Measurements from ENCODE around the gene CALD1. TPM values are rescaled to one million over a fixed set of nuclear protein-coding genes. Genes with fewer than 3 reads are reported as not detected.

The CALD1 gene
- total RNA-seq, 2 donors from 2014 or later: 10.8 to 20.0 TPM

- ATAC-seq (replicated peaks in 1 of 2): no peak
- DNase-seq: no peak
- Mint-ChIP-seq H3K27ac (no peak overlapping the region), H3K36me3 (ENCODE audit: insufficient read depth in 2 of 2) (no peaks in the 10 kb centered on the region), H3K9me3 (no peaks in the 10 kb centered on the region), H3K27me3 (ENCODE audit: low read depth) (no peaks in the 10 kb centered on the region), H3K4me3 (no peak overlapping the region), H3K4me1 (ENCODE audit: low read depth) (peaks cover 5% of the 10 kb centered on the region)
Observed at GRCh38 chr7:134770676-134771075, 8.8 kb upstream of the CALD1 start.

GRCh38 chr7:134771111-134771510 is 8.3 kb upstream of the CALD1 start:
- ATAC-seq (replicated peaks in 1 of 2) (no peak), DNase-seq (no peak)
- H3K36me3 Mint-ChIP-seq (ENCODE audit: insufficient read depth in 2 of 2): no peaks in the 10 kb centered on the region
- H3K27me3 Mint-ChIP-seq (ENCODE audit: low read depth): no peaks in the 10 kb centered on the region
- no peaks in the 10 kb centered on the region for H3K9me3 Mint-ChIP-seq
- no peak overlapping the region for H3K4me3 Mint-ChIP-seq
- H3K27ac Mint-ChIP-seq: no peak overlapping the region
- H3K4me1 Mint-ChIP-seq (ENCODE audit: low read depth): peaks cover 5% of the 10 kb centered on the region

GRCh38 chr7:134771889-134772288 is 7.5 kb upstream of the CALD1 start:
- no peaks in the 10 kb centered on the region for H3K27me3 Mint-ChIP-seq (ENCODE audit: low read depth)
- H3K27ac Mint-ChIP-seq: no peak overlapping the region
- no peaks in the 10 kb centered on the region for H3K36me3 Mint-ChIP-seq (ENCODE audit: insufficient read depth in 2 of 2)
- ATAC-seq (replicated peaks in 1 of 2): no peak
- no peaks in the 10 kb centered on the region for H3K4me1 Mint-ChIP-seq (ENCODE audit: low read depth)
- DNase-seq: no peak
- no peaks in the 10 kb centered on the region for H3K9me3 Mint-ChIP-seq
- no peak overlapping the region for H3K4me3 Mint-ChIP-seq

- no peaks in the 10 kb centered on the region for H3K36me3 Mint-ChIP-seq (ENCODE audit: insufficient read depth in 2 of 2)
- H3K9me3 Mint-ChIP-seq: no peaks in the 10 kb centered on the region
- H3K27ac Mint-ChIP-seq: no peak overlapping the region
- H3K4me3 Mint-ChIP-seq: no peak overlapping the region
- DNase-seq (no peak), ATAC-seq (replicated peaks in 1 of 2) (no peak)
- no peaks in the 10 kb centered on the region for H3K4me1 Mint-ChIP-seq (ENCODE audit: low read depth)
- no peaks in the 10 kb centered on the region for H3K27me3 Mint-ChIP-seq (ENCODE audit: low read depth)
Observed at GRCh38 chr7:134772401-134772800, 7.0 kb upstream of the CALD1 start.

GRCh38 chr7:134773164-134773563 is 6.3 kb upstream of the CALD1 start:
- ATAC-seq (replicated peaks in 1 of 2) (no peak), DNase-seq (no peak)
- no peaks in the 10 kb centered on the region for H3K9me3 Mint-ChIP-seq
- no peaks in the 10 kb centered on the region for H3K4me1 Mint-ChIP-seq (ENCODE audit: low read depth)
- no peaks in the 10 kb centered on the region for H3K36me3 Mint-ChIP-seq (ENCODE audit: insufficient read depth in 2 of 2)
- no peaks in the 10 kb centered on the region for H3K27me3 Mint-ChIP-seq (ENCODE audit: low read depth)
- no peak overlapping the region for H3K27ac Mint-ChIP-seq
- H3K4me3 Mint-ChIP-seq: no peak overlapping the region

- Mint-ChIP-seq H3K9me3 (no peaks in the 10 kb centered on the region), H3K36me3 (ENCODE audit: insufficient read depth in 2 of 2) (no peaks in the 10 kb centered on the region), H3K27me3 (ENCODE audit: low read depth) (no peaks in the 10 kb centered on the region), H3K27ac (no peak overlapping the region), H3K4me1 (ENCODE audit: low read depth) (no peaks in the 10 kb centered on the region), H3K4me3 (no peak overlapping the region)
- ATAC-seq (replicated peaks in 1 of 2): no peak
- DNase-seq: no peak
Observed at GRCh38 chr7:134774119-134774518, 5.3 kb upstream of the CALD1 start.

GRCh38 chr7:134777470-134777869 is 2.0 kb upstream of the CALD1 start:
- no peak overlapping the region for H3K4me3 Mint-ChIP-seq
- ATAC-seq (replicated peaks in 1 of 2) (no peak), DNase-seq (no peak)
- H3K36me3 Mint-ChIP-seq (ENCODE audit: insufficient read depth in 2 of 2): no peaks in the 10 kb centered on the region
- no peaks in the 10 kb centered on the region for H3K27me3 Mint-ChIP-seq (ENCODE audit: low read depth)
- H3K9me3 Mint-ChIP-seq: no peaks in the 10 kb centered on the region
- no peak overlapping the region for H3K27ac Mint-ChIP-seq
- no peaks in the 10 kb centered on the region for H3K4me1 Mint-ChIP-seq (ENCODE audit: low read depth)

- no peak for ATAC-seq (replicated peaks in 1 of 2)
- Mint-ChIP-seq H3K27ac (no peak overlapping the region), H3K4me1 (ENCODE audit: low read depth) (no peaks in the 10 kb centered on the region), H3K36me3 (ENCODE audit: insufficient read depth in 2 of 2) (no peaks in the 10 kb centered on the region), H3K4me3 (no peak overlapping the region), H3K9me3 (no peaks in the 10 kb centered on the region), H3K27me3 (ENCODE audit: low read depth) (no peaks in the 10 kb centered on the region)
- no peak for DNase-seq
Observed at GRCh38 chr7:134777908-134778580, 1.4 kb upstream of the CALD1 start.

- no peaks in the 10 kb centered on the region for H3K27me3 Mint-ChIP-seq (ENCODE audit: low read depth)
- no peak overlapping the region for H3K4me3 Mint-ChIP-seq
- no peaks in the 10 kb centered on the region for H3K4me1 Mint-ChIP-seq (ENCODE audit: low read depth)
- no peaks in the 10 kb centered on the region for H3K9me3 Mint-ChIP-seq
- ATAC-seq (replicated peaks in 1 of 2) (no peak), DNase-seq (no peak)
- no peak overlapping the region for H3K27ac Mint-ChIP-seq
- no peaks in the 10 kb centered on the region for H3K36me3 Mint-ChIP-seq (ENCODE audit: insufficient read depth in 2 of 2)
Observed at GRCh38 chr7:134779741-134780065, 269 bp downstream of the CALD1 start.

- ATAC-seq (replicated peaks in 1 of 2): no peak
- H3K4me1 Mint-ChIP-seq (ENCODE audit: low read depth): no peaks in the 10 kb centered on the region
- no peaks in the 10 kb centered on the region for H3K27me3 Mint-ChIP-seq (ENCODE audit: low read depth)
- no peaks in the 10 kb centered on the region for H3K9me3 Mint-ChIP-seq
- no peak for DNase-seq
- H3K27ac Mint-ChIP-seq: no peak overlapping the region
- no peaks in the 10 kb centered on the region for H3K36me3 Mint-ChIP-seq (ENCODE audit: insufficient read depth in 2 of 2)
- no peak overlapping the region for H3K4me3 Mint-ChIP-seq
Observed at GRCh38 chr7:134780166-134780828, 863 bp downstream of the CALD1 start.

- Mint-ChIP-seq H3K27me3 (ENCODE audit: low read depth) (no peaks in the 10 kb centered on the region), H3K4me3 (no peak overlapping the region), H3K4me1 (ENCODE audit: low read depth) (no peaks in the 10 kb centered on the region), H3K27ac (no peak overlapping the region), H3K9me3 (no peaks in the 10 kb centered on the region), H3K36me3 (ENCODE audit: insufficient read depth in 2 of 2) (no peaks in the 10 kb centered on the region)
- DNase-seq: no peak
- no peak for ATAC-seq (replicated peaks in 1 of 2)
Observed at GRCh38 chr7:134781171-134781570, 1.7 kb downstream of the CALD1 start.

- Mint-ChIP-seq H3K36me3 (ENCODE audit: insufficient read depth in 2 of 2) (no peaks in the 10 kb centered on the region), H3K4me3 (no peak overlapping the region), H3K9me3 (no peaks in the 10 kb centered on the region), H3K27ac (no peak overlapping the region), H3K4me1 (ENCODE audit: low read depth) (no peaks in the 10 kb centered on the region), H3K27me3 (ENCODE audit: low read depth) (no peaks in the 10 kb centered on the region)
- DNase-seq (no peak), ATAC-seq (replicated peaks in 1 of 2) (no peak)
Observed at GRCh38 chr7:134782121-134782623, 2.7 kb downstream of the CALD1 start.

- ATAC-seq (replicated peaks in 1 of 2) (peak in 1 of 2 donors; percentile 46), DNase-seq (peak in 1 of 2 donors; percentile 4)
- H3K4me1 Mint-ChIP-seq (ENCODE audit: low read depth): no peaks in the 10 kb centered on the region
- no peaks in the 10 kb centered on the region for H3K27me3 Mint-ChIP-seq (ENCODE audit: low read depth)
- no peaks in the 10 kb centered on the region for H3K36me3 Mint-ChIP-seq (ENCODE audit: insufficient read depth in 2 of 2)
- H3K27ac Mint-ChIP-seq: no peak overlapping the region
- no peaks in the 10 kb centered on the region for H3K9me3 Mint-ChIP-seq
- H3K4me3 Mint-ChIP-seq: no peak overlapping the region
Observed at GRCh38 chr7:134783294-134784069, 4.0 kb downstream of the CALD1 start.
